ENCODE measurements around the gene ZFP36.

The ZFP36 gene

DNA sequence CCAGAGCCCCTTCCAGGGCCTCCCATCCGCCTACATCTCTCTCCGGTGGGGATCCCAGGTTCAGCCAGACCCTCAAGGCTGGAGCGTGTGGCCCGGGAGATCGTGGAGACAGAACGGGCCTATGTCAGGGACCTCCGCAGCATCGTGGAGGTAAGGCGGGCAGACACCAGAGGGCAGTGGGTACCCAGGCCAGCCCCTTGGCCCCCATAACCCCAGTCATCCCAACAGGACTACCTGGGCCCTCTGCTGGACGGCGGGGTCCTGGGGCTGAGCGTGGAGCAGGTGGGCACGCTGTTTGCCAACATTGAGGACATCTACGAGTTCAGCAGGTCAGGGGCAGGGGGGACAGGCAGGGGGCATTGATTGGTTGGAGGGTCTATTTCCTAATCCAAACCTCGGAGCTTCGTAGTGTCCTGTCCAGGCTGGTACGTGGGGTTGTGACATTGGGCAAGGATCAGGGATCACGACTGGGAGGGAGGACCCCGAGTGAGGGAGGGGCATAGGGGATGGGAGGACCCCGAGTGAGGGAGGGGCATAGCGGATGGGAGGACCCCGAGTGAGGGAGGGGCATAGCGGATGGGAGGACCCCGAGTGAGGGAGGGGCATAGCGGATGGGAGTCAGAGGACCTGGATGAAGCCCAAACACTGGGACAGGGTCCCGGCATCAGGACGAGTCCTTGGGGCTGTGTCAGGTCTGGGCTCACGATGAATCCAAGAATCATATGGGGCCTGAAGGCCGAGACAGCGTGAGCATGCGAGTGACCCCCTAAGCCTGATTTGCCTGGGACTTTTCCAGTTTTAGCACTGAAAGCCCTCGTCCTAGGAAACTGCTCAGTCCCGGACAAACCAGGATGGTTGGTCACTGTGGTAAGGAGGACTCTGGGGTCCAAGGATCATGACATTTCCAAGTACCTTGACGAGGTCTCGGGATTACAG lies 8.7 kb downstream of the ZFP36 start:
- no peak for DNase-seq (ENCODE audit: low read depth)
- peak overlapping the region; percentile 65 for H3K4me3 ChIP-seq (ENCODE audit: control insufficient read depth, low read depth, low read length)
- TF ChIP-seq, protein P1, sequence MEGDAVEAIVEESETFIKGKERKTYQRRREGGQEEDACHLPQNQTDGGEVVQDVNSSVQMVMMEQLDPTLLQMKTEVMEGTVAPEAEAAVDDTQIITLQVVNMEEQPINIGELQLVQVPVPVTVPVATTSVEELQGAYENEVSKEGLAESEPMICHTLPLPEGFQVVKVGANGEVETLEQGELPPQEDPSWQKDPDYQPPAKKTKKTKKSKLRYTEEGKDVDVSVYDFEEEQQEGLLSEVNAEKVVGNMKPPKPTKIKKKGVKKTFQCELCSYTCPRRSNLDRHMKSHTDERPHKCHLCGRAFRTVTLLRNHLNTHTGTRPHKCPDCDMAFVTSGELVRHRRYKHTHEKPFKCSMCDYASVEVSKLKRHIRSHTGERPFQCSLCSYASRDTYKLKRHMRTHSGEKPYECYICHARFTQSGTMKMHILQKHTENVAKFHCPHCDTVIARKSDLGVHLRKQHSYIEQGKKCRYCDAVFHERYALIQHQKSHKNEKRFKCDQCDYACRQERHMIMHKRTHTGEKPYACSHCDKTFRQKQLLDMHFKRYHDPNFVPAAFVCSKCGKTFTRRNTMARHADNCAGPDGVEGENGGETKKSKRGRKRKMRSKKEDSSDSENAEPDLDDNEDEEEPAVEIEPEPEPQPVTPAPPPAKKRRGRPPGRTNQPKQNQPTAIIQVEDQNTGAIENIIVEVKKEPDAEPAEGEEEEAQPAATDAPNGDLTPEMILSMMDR (IDR thresholded peaks at IDR 0.05; ENCODE audit: control insufficient read depth, insufficient read depth, low read depth, low read length, missing control alignments): peak; percentile 11

DNA sequence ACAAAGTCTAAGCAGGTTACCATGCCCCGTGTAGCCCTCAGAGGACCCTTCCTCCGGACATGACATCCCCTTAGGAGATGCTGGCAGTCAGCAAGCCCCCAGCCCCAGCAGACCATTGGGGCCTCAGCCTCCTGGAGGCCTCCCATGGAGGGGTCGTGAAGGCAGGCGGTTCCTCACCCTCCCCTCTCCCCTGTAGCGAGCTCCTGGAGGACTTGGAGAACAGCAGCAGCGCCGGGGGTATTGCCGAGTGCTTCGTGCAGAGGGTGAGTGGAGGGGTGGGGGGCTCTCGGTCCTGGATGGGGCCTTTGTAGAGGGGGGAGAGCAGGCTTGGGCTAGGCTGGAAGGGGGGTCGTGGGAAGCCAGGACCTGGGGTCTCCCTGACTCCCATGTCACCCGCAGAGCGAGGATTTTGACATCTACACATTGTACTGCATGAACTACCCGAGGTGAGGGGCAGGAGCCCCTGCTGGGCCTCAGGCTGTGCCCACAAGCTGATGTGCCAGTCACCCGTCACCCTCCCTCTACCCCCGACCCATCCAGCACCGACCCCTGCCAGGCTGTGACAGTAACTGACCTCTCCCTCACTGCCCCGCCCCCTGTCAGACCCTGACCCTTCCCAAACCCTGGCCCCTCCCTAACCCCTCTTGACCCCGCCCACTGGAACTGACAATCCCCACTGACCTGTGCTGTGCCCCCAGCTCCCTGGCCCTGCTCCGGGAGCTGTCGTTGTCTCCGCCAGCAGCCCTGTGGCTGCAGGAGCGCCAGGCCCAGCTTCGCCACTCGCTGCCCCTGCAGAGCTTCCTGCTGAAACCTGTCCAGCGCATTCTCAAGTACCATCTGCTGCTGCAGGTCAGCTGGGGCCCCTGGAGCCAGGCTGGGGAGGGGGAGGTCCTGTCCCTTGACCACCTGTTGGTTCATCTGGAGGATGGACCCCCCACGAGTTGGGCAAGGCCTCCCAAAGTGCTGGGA lies 9.8 kb downstream of the ZFP36 start:
- TF ChIP-seq, protein P1 (IDR thresholded peaks at IDR 0.05; ENCODE audit: control insufficient read depth, insufficient read depth, low read depth, low read length, missing control alignments): no peak
- no peak for DNase-seq (ENCODE audit: low read depth)
- no peak overlapping the region for H3K4me3 ChIP-seq (ENCODE audit: control insufficient read depth, low read depth, low read length)

DNA sequence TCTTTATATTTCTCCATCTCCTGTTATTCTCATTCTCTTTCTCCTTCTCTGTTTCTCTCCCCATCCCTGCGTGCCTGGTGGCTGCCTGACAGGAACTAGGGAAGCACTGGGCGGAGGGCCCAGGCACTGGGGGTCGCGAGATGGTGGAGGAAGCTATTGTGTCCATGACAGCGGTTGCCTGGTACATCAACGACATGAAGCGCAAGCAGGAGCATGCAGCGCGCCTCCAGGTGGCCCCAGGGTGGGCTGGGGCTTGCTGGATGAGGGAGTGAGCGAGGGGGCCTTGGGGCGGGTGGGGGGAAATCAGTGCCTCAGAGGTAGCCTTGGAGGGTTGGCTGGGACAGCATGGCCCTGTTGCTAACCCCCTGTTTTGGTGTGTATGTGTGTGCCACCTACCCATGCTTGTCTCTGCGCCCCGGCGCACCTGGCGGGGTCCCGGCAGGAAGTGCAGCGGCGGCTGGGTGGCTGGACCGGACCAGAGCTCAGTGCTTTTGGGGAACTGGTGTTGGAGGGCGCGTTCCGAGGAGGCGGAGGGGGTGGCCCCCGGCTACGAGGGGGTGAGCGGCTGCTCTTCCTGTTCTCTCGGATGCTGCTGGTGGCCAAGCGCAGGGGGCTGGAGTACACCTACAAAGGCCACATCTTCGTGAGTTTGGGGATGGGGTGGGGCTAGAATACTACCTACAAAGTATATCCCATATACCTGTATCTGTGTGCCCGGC lies 11.0 kb downstream of the ZFP36 start:
- TF ChIP-seq, protein P1 (IDR thresholded peaks at IDR 0.05; ENCODE audit: control insufficient read depth, insufficient read depth, low read depth, low read length, missing control alignments): no peak
- no peak for DNase-seq (ENCODE audit: low read depth)
- no peak overlapping the region for H3K4me3 ChIP-seq (ENCODE audit: control insufficient read depth, low read depth, low read length)

DNA sequence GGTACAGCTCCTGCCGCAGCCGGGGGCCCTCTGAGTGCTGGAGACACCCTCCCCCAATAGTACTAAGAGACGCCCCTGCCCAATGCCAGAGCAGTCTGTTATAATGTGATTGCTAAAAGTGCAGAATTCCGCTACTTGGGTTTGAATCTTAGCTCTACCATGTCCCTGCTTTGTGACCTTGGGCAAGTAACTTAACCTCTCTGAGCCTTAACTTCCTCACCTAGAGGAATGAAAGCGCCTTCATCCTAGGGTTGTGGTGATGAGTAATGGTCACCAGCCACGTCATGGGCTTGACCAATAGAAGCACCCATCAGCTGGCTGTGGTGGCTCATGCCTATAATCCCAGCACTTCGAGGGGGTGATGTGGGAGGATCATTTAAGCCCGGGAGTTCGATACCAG lies 12.4 kb downstream of the ZFP36 start:
- DNase-seq (ENCODE audit: low read depth): no peak
- TF ChIP-seq, protein P1 (IDR thresholded peaks at IDR 0.05; ENCODE audit: control insufficient read depth, insufficient read depth, low read depth, low read length, missing control alignments): no peak
- no peak overlapping the region for H3K4me3 ChIP-seq (ENCODE audit: control insufficient read depth, low read depth, low read length)

GRCh38 chr19:39420769-39421168 lies 14.1 kb downstream of the ZFP36 start:
- no peak overlapping the region for H3K4me3 ChIP-seq (ENCODE audit: control insufficient read depth, low read depth, low read length)
- TF ChIP-seq, protein P1 (IDR thresholded peaks at IDR 0.05; ENCODE audit: control insufficient read depth, insufficient read depth, low read depth, low read length, missing control alignments): no peak
- DNase-seq (ENCODE audit: low read depth): no peak

DNA sequence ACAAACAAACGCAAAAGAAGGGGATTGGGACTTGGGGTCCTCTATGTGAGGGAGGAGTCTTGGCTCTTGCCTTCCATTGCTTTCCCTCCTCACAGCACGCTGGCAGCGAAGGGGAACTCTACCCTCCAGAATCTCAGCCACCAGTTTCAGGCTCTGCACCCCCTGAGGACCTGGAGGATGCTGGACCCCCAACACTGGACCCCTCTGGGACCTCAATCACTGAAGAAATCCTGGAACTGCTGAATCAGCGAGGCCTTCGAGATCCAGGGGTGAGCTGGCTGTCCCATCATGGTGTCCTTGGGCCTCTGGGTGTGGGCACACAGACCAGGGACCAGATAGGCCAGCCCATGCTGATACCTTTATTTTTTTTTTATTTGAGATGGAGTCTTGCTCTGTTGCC lies 15.4 kb downstream of the ZFP36 start:
- TF ChIP-seq, protein P1 (IDR thresholded peaks at IDR 0.05; ENCODE audit: control insufficient read depth, insufficient read depth, low read depth, low read length, missing control alignments): no peak
- DNase-seq (ENCODE audit: low read depth): no peak
- no peak overlapping the region for H3K4me3 ChIP-seq (ENCODE audit: control insufficient read depth, low read depth, low read length)

All from AG09309 (cell line).